GM12874 (cell line): Measurements from ENCODE around the gene IFT122.

Experiments
- TF ChIP-seq, protein P1 (sequence below): IDR thresholded peaks from 2 replicates; pipeline ENCODE4 v1.5.1; 2011; ENCODE audit warnings: low read depth, mild to moderate bottlenecking, control low read depth, low read length, moderate library complexity; ENCODE audit not compliant: insufficient read depth

IFT122 gene

GRCh38 chr3:129413687-129414506 lies 26.1 kb upstream of the IFT122 start:
- TF ChIP-seq, protein P1, sequence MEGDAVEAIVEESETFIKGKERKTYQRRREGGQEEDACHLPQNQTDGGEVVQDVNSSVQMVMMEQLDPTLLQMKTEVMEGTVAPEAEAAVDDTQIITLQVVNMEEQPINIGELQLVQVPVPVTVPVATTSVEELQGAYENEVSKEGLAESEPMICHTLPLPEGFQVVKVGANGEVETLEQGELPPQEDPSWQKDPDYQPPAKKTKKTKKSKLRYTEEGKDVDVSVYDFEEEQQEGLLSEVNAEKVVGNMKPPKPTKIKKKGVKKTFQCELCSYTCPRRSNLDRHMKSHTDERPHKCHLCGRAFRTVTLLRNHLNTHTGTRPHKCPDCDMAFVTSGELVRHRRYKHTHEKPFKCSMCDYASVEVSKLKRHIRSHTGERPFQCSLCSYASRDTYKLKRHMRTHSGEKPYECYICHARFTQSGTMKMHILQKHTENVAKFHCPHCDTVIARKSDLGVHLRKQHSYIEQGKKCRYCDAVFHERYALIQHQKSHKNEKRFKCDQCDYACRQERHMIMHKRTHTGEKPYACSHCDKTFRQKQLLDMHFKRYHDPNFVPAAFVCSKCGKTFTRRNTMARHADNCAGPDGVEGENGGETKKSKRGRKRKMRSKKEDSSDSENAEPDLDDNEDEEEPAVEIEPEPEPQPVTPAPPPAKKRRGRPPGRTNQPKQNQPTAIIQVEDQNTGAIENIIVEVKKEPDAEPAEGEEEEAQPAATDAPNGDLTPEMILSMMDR: no peak

GRCh38 chr3:129415378-129415777 lies 24.6 kb upstream of the IFT122 start:
- TF ChIP-seq, protein P1: no peak

DNA sequence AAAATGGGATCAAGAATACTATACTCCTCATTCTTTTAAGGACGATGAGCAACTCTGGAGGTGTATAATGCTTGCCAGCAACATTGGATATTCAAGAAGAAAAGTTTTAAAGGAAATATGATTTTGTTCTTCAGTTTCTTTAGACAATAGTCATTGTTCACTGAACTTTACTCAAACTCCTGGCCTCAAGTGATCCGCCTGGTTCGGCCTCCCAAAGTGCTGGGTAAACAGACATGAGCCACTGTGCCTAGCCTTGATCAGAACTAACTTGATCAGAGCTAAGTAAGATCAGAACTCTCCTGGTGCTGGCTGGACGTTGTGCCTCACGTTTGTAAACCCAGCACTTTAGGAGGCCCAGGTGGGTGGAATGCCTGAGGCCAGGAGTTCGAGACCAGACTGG lies 24.2 kb upstream of the IFT122 start:
- TF ChIP-seq, protein P1: no peak

GRCh38 chr3:129416415-129416814 lies 23.6 kb upstream of the IFT122 start:
- TF ChIP-seq, protein P1: no peak

GRCh38 chr3:129417326-129417725 lies 22.7 kb upstream of the IFT122 start:
- TF ChIP-seq, protein P1: no peak

DNA sequence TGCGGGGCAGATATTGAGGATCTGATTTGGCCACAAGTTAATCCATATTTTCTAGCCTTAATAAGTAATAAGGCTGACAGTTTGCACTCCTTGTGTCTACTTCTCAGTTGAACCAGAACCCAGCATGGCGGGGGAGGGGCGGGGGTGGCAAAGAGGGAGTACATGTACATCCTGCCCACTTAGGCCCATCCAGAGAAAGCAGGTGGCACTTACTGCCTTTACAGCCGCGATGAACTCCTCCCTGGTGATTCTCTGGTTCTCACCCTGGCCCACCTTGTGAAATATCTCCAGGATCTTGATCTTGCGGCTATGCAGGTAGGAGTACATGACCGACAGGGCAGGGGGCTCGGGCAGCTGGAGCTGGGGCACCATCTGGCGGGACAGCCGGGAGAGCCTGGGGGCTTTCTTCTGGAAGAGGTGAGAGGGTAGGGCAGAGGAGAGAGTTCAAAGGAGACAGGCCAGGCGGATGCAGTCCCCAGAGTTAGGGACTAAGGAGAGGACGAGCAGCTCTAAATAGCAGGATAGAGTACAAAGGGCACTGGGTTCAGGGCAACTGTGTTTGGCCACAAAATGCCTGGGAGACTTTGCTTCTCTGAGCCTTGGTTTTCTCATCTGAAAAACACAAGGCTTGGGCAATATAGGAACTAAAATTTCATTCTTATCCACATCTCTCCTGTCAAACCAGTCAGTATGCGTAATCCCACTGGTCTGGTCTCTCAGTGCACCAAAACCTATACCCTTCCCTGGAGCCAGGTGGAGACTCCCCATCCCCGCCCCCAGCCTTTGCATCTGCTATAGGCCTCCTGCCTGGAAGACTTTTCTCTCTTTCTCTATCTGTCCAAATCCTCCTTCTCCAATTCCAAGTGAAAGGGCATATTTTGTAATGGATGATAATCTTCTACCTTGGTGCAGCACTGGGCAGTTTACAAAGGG lies 21.7 kb upstream of the IFT122 start:
- TF ChIP-seq, protein P1: no peak

- TF ChIP-seq, protein P1: no peak
Measured at GRCh38 chr3:129419476-129419875, 20.5 kb upstream of the IFT122 start.
